Measurements from ENCODE around the gene TANGO2. TPM values are rescaled to one million over a fixed set of nuclear protein-coding genes. Genes with fewer than 3 reads are reported as not detected.

Gene TANGO2
- total RNA-seq, 1 donor from 2014 or later, result 10.0 TPM

DNA sequence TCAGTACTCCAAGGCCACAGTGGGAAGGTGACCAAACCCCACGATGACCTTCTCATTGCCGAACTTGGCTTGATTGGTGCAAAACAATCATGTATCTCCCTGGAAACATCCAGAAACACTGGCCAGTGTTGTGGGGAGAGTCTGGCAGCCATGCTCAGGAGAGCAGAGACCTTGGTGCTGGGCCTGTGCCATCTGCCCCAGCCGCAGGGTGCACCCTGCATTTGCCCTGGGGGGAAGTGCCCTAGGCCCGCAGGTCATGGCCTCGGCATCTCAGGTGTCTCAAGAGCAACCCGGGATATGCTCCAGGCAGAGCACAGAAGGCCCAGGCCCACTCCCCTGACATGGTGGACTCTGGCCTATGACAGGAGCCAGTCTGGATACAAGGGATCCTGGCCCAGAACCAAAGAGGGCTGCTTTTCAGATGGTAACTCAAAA is 28.0 kb upstream of the TANGO2 start:
- Histone ChIP-seq H4K20me1 (ENCODE audit: low read depth) (no peaks in the 10 kb centered on the region), H3K4me2 (no peak overlapping the region), H3K27me3 (no peaks in the 10 kb centered on the region), H3K4me3 (no peak overlapping the region), H3F3A (ENCODE audit: low read depth) (peaks cover 3% of the 10 kb centered on the region), H3K36me3 (no peaks in the 10 kb centered on the region), H3K27ac (no peak overlapping the region), H3K9me3 (ENCODE audit: low read depth) (no peaks in the 10 kb centered on the region), H3K9ac (no peak overlapping the region), H2AFZ (replicated peaks) (no peak overlapping the region), H3K4me1 (peaks cover 7% of the 10 kb centered on the region), H3K79me2 (ENCODE audit: low read depth) (no peaks in the 10 kb centered on the region)
- no peaks in the 10 kb centered on the region for H3K36me3 Mint-ChIP-seq
- no peaks in the 10 kb centered on the region for H3K9me3 Mint-ChIP-seq
- H3K27me3 Mint-ChIP-seq (ENCODE audit: insufficient read depth, low read depth), result peaks cover 5% of the 10 kb centered on the region
- H3K4me3 Mint-ChIP-seq, result no peak overlapping the region
- no peak overlapping the region for H3K27ac Mint-ChIP-seq
- no peak for DNase-seq (ENCODE audit: low spot score)
- TF ChIP-seq EZH2 (IDR thresholded peaks at IDR 0.05) (no peak), EZH2phosphoT487 (IDR thresholded peaks at IDR 0.05) (no peak)
- TF ChIP-seq, protein P1, sequence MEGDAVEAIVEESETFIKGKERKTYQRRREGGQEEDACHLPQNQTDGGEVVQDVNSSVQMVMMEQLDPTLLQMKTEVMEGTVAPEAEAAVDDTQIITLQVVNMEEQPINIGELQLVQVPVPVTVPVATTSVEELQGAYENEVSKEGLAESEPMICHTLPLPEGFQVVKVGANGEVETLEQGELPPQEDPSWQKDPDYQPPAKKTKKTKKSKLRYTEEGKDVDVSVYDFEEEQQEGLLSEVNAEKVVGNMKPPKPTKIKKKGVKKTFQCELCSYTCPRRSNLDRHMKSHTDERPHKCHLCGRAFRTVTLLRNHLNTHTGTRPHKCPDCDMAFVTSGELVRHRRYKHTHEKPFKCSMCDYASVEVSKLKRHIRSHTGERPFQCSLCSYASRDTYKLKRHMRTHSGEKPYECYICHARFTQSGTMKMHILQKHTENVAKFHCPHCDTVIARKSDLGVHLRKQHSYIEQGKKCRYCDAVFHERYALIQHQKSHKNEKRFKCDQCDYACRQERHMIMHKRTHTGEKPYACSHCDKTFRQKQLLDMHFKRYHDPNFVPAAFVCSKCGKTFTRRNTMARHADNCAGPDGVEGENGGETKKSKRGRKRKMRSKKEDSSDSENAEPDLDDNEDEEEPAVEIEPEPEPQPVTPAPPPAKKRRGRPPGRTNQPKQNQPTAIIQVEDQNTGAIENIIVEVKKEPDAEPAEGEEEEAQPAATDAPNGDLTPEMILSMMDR (IDR thresholded peaks at IDR 0.05), result no peak
- peaks cover 27% of the 10 kb centered on the region for H3K4me1 Mint-ChIP-seq

DNA sequence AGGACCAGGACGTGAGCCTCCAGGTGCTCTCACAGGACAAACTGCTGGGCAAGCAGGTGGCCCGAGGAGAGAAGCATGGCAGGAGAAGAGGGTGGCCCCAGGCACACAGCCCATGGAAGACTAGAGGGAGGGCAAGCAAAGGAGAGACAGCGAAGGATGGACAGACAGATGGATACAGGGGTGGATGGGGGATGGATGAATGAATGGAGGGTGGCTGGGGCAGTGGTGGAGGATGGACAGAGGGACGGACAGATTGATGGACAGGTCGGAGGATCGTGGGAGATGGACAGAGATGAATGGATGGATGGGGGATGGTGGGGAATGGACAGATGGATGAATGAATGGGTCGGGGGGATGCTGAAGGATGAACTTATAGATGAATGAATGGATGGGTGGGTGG is 27.0 kb upstream of the TANGO2 start:
- no peak overlapping the region for H3K27ac Mint-ChIP-seq
- no peaks in the 10 kb centered on the region for H3K36me3 ChIP-seq
- no peak overlapping the region for H3K27ac ChIP-seq
- no peak overlapping the region for H3K9ac ChIP-seq
- H2AFZ ChIP-seq (replicated peaks), result no peak overlapping the region
- peaks cover 13% of the 10 kb centered on the region for H3F3A ChIP-seq (ENCODE audit: low read depth)
- H3K4me3 ChIP-seq, result no peak overlapping the region
- no peaks in the 10 kb centered on the region for H3K9me3 Mint-ChIP-seq
- H3K4me2 ChIP-seq, result no peak overlapping the region
- no peaks in the 10 kb centered on the region for H3K27me3 ChIP-seq
- no peaks in the 10 kb centered on the region for H3K9me3 ChIP-seq (ENCODE audit: low read depth)
- H3K79me2 ChIP-seq (ENCODE audit: low read depth), result no peaks in the 10 kb centered on the region
- H3K4me1 ChIP-seq, result peaks cover 16% of the 10 kb centered on the region
- H3K27me3 Mint-ChIP-seq (ENCODE audit: insufficient read depth, low read depth), result peaks cover 7% of the 10 kb centered on the region
- no peak for DNase-seq (ENCODE audit: low spot score)
- peaks cover 32% of the 10 kb centered on the region for H3K4me1 Mint-ChIP-seq
- TF ChIP-seq EZH2 (IDR thresholded peaks at IDR 0.05) (no peak), EZH2phosphoT487 (IDR thresholded peaks at IDR 0.05) (no peak)
- TF ChIP-seq, protein P1 (IDR thresholded peaks at IDR 0.05), result no peak
- H3K36me3 Mint-ChIP-seq, result no peaks in the 10 kb centered on the region
- no peaks in the 10 kb centered on the region for H4K20me1 ChIP-seq (ENCODE audit: low read depth)
- H3K4me3 Mint-ChIP-seq, result no peak overlapping the region

DNA sequence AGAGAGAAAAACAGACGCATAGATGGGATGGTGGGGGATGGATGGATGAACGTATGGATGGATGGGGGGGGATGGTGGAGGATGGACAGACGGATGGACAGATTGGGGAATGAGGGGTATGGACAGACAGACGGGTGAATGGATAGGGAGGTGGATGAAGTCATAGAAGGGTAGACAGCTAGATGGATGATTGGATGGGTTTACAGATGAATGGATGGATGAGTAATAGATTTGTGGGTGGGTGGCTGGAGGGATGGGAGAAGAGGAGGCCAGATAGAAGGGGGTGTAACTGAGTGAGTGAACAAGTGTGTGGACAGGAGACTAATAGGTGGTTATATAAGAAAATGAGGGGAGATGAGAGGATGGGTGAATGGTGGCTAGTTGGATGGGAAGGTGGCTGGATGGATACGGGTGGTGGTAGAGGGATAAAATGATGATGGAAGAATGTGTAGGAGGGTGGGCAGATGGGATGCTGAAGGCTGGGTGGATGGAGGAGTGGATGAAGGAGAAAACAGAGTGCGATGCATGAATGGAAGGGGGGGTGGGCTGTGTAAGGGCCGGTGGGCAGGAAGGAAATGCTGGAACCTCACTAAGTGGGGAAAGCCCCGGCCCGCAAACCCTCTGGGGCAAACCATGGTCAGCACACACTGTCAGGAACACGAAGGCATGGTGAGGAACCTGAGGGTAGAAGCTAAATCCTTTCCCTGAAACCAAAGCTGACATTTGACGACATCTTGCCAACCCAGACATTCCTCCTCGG is 25.9 kb upstream of the TANGO2 start:
- Histone ChIP-seq H3K4me3 (no peak overlapping the region), H3K27ac (no peak overlapping the region), H2AFZ (replicated peaks) (no peak overlapping the region), H3K9me3 (ENCODE audit: low read depth) (no peaks in the 10 kb centered on the region), H3K4me1 (peaks cover 28% of the 10 kb centered on the region), H3K4me2 (no peak overlapping the region), H3K9ac (no peak overlapping the region), H3K36me3 (no peaks in the 10 kb centered on the region), H4K20me1 (ENCODE audit: low read depth) (no peaks in the 10 kb centered on the region), H3F3A (ENCODE audit: low read depth) (peaks cover 15% of the 10 kb centered on the region), H3K79me2 (ENCODE audit: low read depth) (no peaks in the 10 kb centered on the region), H3K27me3 (no peaks in the 10 kb centered on the region)
- Mint-ChIP-seq H3K27me3 (ENCODE audit: insufficient read depth, low read depth) (peaks cover 10% of the 10 kb centered on the region), H3K4me3 (no peak overlapping the region), H3K9me3 (no peaks in the 10 kb centered on the region), H3K4me1 (peaks cover 41% of the 10 kb centered on the region), H3K27ac (no peak overlapping the region), H3K36me3 (no peaks in the 10 kb centered on the region)
- no peak for DNase-seq (ENCODE audit: low spot score)
- no peak for TF ChIP-seq EZH2phosphoT487 (IDR thresholded peaks at IDR 0.05)
- TF ChIP-seq, protein P1 (IDR thresholded peaks at IDR 0.05), result no peak
- TF ChIP-seq EZH2 (IDR thresholded peaks at IDR 0.05), result no peak
